Stimulated activated naive CD4-positive, alpha-beta T cell treated with Interleukin-2 at 50 U/mL for 16 hours (primary cell): ENCODE results near the gene ABHD16A.

Experiments
- DNase-seq: peaks from one replicate; lab custom pipeline; 2025; lab: John Stamatoyannopoulos, UW

Gene ABHD16A

DNA sequence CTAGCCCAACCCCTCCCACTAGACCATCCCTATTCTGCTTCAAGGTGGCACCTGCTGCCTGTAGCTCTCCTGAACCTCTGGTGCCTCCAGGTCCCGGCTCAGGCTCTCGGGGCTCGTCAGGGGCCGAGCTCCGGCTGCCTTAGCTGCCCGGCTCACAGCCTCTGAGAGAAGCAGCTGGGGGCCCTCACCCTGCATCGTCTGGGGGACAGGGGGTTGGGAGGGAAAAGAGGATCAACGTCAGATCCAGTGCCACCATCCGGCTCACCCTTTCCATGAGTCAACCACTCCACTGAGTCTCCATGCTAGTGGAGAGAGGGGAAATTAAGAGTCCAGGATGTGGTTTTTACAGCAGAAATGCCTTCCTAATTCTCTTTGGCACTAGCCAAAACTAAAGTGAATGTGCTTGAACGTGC lies 63.7 kb downstream of the ABHD16A start:
- DNase-seq = no peak

DNA sequence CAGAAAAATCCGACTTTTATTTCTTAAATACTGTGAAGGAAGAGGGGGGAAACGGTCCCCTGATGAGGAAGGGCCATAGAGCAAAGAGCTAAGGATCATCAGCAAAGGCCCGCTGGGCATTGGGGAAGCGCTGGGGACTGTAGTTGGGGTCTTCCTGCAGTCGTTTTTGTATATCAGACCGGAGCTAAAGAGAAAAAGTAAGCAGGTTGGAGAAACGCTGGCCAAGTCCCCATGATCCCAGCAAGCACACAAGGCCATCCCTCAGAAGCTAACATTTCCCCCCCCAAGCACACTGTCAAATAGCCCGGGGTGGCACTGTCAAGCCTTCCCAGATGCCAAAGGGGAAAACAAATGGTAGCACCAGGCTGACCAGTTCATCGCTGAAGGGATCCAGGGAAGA lies 64.1 kb downstream of the ABHD16A start:
- DNase-seq = no peak
